SK-N-SH (cell line): Measurements from ENCODE around the gene DEPDC5. TPM values are rescaled to one million over a fixed set of nuclear protein-coding genes. Genes with fewer than 3 reads are reported as not detected.
A peak's percentile ranks its signal among the peaks of the same experiment; 100 is the strongest.

ENCODE experiments used
- CTCF ChIA-PET: fragments of 300-600, 350-600 bp; formaldehyde crosslinking; extraction: SDS; loops from one replicate; lab custom pipeline; 2021; lab: Yijun Ruan, JAX
- POLR2A ChIA-PET: fragments of 350-600 bp; sonication (Branson Sonifier 250); formaldehyde crosslinking; extraction: SDS; loops from one replicate; lab custom pipeline; 2020; ENCODE audit warnings: antibody characterized with exemption, inconsistent platforms; lab: Yijun Ruan, JAX
- DNase-seq: peaks from one replicate; pipeline ENCODE4 v3.0.0; 2012
- H2AFZ ChIP-seq: fragments of 200-600 bp; sonication (generic); 2 replicates; pipeline ENCODE4 v1.8.1; 2016; ENCODE audit warnings: antibody characterized with exemption, mild to moderate bottlenecking, low read depth
- H3F3A ChIP-seq: fragments of 200-600 bp; sonication (generic); replicated peaks from 2 replicates; pipeline ENCODE3; 2016; ENCODE audit warnings: antibody characterized with exemption, mild to moderate bottlenecking; ENCODE audit not compliant: insufficient read depth
- H3K27ac ChIP-seq, 2 experiments: fragments of 200-500 bp in 1 of 2; fragments of 200-600 bp in 1 of 2; sonication (Bioruptor generic) in 1 of 2; sonication (generic), shearing (Covaris generic) in 1 of 2; 2 replicates each; pipeline versions ENCODE4 v1.5.1 to v1.6.1; 2014 to 2016; ENCODE audit warnings: low read depth in 2 of 2, inconsistent platforms in 1 of 2, low read length in 1 of 2, mild to moderate bottlenecking in 1 of 2, mixed read lengths in 1 of 2
- H3K27me3 ChIP-seq: fragments of 200-600 bp; sonication (generic), shearing (Covaris generic); 2 replicates; pipeline ENCODE4 v1.6.1; 2016; ENCODE audit warnings: mixed run types; ENCODE audit not compliant: insufficient read depth
- H3K36me3 ChIP-seq, 2 experiments: fragments of 200-500 bp in 1 of 2; fragments of 200-600 bp in 1 of 2; sonication (Bioruptor generic) in 1 of 2; sonication (generic) in 1 of 2; replicated peaks in 1 of 2; 2 replicates each; pipeline versions ENCODE3 to v1.5.1; 2014 to 2016; ENCODE audit warnings: low read length in 1 of 2, mild to moderate bottlenecking in 1 of 2; ENCODE audit not compliant: insufficient read depth in 2 of 2, control insufficient read depth in 1 of 2
- H3K4me1 ChIP-seq, 2 experiments: fragments of 200-500 bp in 1 of 2; fragments of 200-600 bp in 1 of 2; sonication (Bioruptor generic) in 1 of 2; sonication (generic), shearing (Covaris generic) in 1 of 2; 2 replicates each; pipeline versions ENCODE4 v1.5.1 to v1.6.1; 2014 to 2016; ENCODE audit warnings: low read depth in 1 of 2, low read length in 1 of 2, mixed run types in 1 of 2; ENCODE audit not compliant: insufficient read depth in 2 of 2, control insufficient read depth in 1 of 2
- H3K4me2 ChIP-seq: fragments of 200-600 bp; sonication (generic), shearing (Covaris generic); 2 replicates; pipeline ENCODE4 v1.6.1; 2017; ENCODE audit warnings: mixed run types
- H3K4me3 ChIP-seq, 2 experiments: fragments of 200-500 bp in 1 of 2; fragments of 200-600 bp in 1 of 2; sonication (Bioruptor generic) in 1 of 2; sonication (generic), shearing (Covaris generic) in 1 of 2; 2 replicates each; pipeline versions ENCODE4 v1.5.1 to v1.8.1; 2014 to 2016; ENCODE audit warnings: low read depth in 2 of 2, inconsistent platforms in 1 of 2, low read length in 1 of 2, mild to moderate bottlenecking in 1 of 2, mixed read lengths in 1 of 2, moderate library complexity in 1 of 2
- H3K79me2 ChIP-seq: fragments of 200-600 bp; sonication (generic); 2 replicates; pipeline ENCODE4 v1.8.1; 2017; ENCODE audit warnings: mild to moderate bottlenecking; ENCODE audit not compliant: insufficient read depth
- H3K9ac ChIP-seq: fragments of 200-600 bp; sonication (generic); 2 replicates; pipeline ENCODE4 v1.6.1; 2017; ENCODE audit warnings: mixed run types
- H3K9me2 ChIP-seq: fragments of 200-600 bp; sonication (generic); 2 replicates; pipeline ENCODE4 v1.6.1; 2017; ENCODE audit warnings: mixed run types
- H3K9me3 ChIP-seq: fragments of 200-600 bp; sonication (generic); 2 replicates; pipeline ENCODE4 v1.6.1; 2017; ENCODE audit warnings: mixed run types, mild to moderate bottlenecking, moderate library complexity
- H4K20me1 ChIP-seq: fragments of 200-600 bp; sonication (generic); 2 replicates; pipeline ENCODE4 v1.6.1; 2017; ENCODE audit warnings: mild to moderate bottlenecking, mixed run types; ENCODE audit not compliant: insufficient read depth
- CHD2 ChIP-seq: fragments of 150-350 bp; IDR thresholded peaks from 2 replicates; pipeline ENCODE4 v1.6.1; 2018; ENCODE audit warnings: low read length; ENCODE audit not compliant: partially characterized antibody
- ELF1 ChIP-seq: IDR thresholded peaks from 2 replicates; pipeline ENCODE4 v1.4.0; 2012
- EP300 ChIP-seq, 2 experiments: IDR thresholded peaks; 2 replicates each; pipeline versions ENCODE4 v1.4.0 to v1.6.1; 2012; ENCODE audit warnings: borderline replicate concordance in 1 of 2, low read depth in 1 of 2, low read length in 1 of 2
- FOXJ3 ChIP-seq: sonication (generic); formaldehyde crosslinking; IDR thresholded peaks from 2 replicates; pipeline ENCODE4 v1.5.1; 2020; ENCODE audit warnings: mild to moderate bottlenecking, missing genetic modification reagents
- GABPA ChIP-seq: IDR thresholded peaks from 2 replicates; pipeline ENCODE4 v1.4.0; 2012; ENCODE audit warnings: low read depth, mild to moderate bottlenecking
- GATA2 ChIP-seq: sonication (generic); formaldehyde crosslinking; IDR thresholded peaks from 2 replicates; pipeline ENCODE4 v1.5.0; 2020; ENCODE audit warnings: mild to moderate bottlenecking, missing genetic modification reagents
- JUND ChIP-seq: IDR thresholded peaks from 2 replicates; pipeline ENCODE4 v1.4.0; 2012
- RCOR1 ChIP-seq: fragments of 150-350 bp; IDR thresholded peaks from 2 replicates; pipeline ENCODE4 v1.6.1; 2017; ENCODE audit warnings: antibody characterized with exemption, low read length
- RFX5 ChIP-seq: IDR thresholded peaks from 2 replicates; pipeline ENCODE4 v1.6.1; 2012; ENCODE audit warnings: mild to moderate bottlenecking, improper control_type of control experiment, low read length
- RXRA ChIP-seq: IDR thresholded peaks from 2 replicates; pipeline ENCODE4 v1.4.0; 2012; ENCODE audit warnings: low read depth, mild to moderate bottlenecking, borderline replicate concordance
- YY1 ChIP-seq: IDR thresholded peaks from 2 replicates; pipeline ENCODE4 v1.4.0; 2012; ENCODE audit warnings: low read depth, mild to moderate bottlenecking
- WGBS: methylation state at CpG from one replicate; pipeline ENCODE4 v1.1.6; 2017; ENCODE audit warnings: low lambda C conversion rate; 5-methylcytosine and 5-hydroxymethylcytosine counted together
- polyA plus RNA-seq, 3 experiments: library from polyadenylated mRNA; depleted of rRNA; stranded (reverse); fragments of >200 nt; gene quantifications; 2 replicates each; pipeline ENCODE4 v1.2.3, GENCODE V29; 2012
- TF ChIP-seq, protein P1 (sequence below): IDR thresholded peaks from 2 replicates; pipeline ENCODE4 v1.6.1; 2012; ENCODE audit warnings: mild to moderate bottlenecking, low read depth, low read length, moderate library complexity
- TF ChIP-seq, protein P2 (sequence below): IDR thresholded peaks from 2 replicates; pipeline ENCODE4 v1.4.0; 2012; ENCODE audit warnings: low read depth
- TF ChIP-seq, protein P3 (sequence below): fragments of 150-350 bp; IDR thresholded peaks from 2 replicates; pipeline ENCODE4 v1.6.1; 2016; ENCODE audit warnings: mild to moderate bottlenecking, low read depth, low read length

DEPDC5 gene
- polyA plus RNA-seq, 1 of the 3 experiments (the other 2 are of a cell fraction), result 7.8 TPM

DNA sequence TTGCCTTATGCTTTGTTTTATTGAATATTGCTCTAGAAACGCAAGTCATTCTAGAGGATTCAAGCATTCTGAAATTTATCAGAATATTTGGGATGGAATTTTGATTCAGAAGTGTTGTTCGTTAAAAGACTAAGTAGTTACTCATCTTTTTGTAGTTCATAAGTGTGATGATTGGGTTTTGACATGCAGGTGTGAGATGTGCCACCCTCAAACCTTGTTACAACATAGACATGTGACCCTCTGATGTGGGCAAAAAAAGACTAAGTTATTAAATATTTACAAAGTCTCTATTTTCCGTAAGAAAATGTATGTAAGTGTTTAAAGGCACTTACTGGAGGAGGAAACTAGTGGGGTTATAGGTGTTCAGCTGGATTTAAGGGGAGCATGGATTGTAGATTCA, 199.4 kb downstream of the DEPDC5 start:
- Histone ChIP-seq H3K36me3 (peaks cover 50 to 68% of the 10 kb centered on the region in 2 experiments), H3K9ac (no peak overlapping the region)

More for the DNA sequence above, 199.4 kb downstream of the DEPDC5 start:
- no peak overlapping the region for H3K4me3 ChIP-seq
- no peaks in the 10 kb centered on the region for H3K9me2 ChIP-seq
- peak overlapping the region in 1 of 2 experiments; percentile 77; a peak in 2 of 4 replicates for H3K27ac ChIP-seq
- ChIA-PET CTCF (interaction anchor here (0.6 to 2.0 kb wide), 5 partner anchors 17 to 306 kb away, joined by 3 to 11 read pairs (median 3); partner anchors contain the start of gene PISD), POLR2A (no interaction called here)
- no peaks in the 10 kb centered on the region for H3K27me3 ChIP-seq
- peaks cover 97% of the 10 kb centered on the region for H4K20me1 ChIP-seq
- peaks cover 11 to 33% of the 10 kb centered on the region in 2 experiments; a peak in 3 of 4 replicates for H3K4me1 ChIP-seq
- no peak overlapping the region for H2AFZ ChIP-seq
- no peak for DNase-seq
- H3F3A ChIP-seq, result peaks cover 24% of the 10 kb centered on the region
- WGBS, result 91% methylated on average over 3 of the region's 3 CpGs
- no peaks in the 10 kb centered on the region for H3K9me3 ChIP-seq
- TF ChIP-seq GATA2 (CRISPR knock-in tag), result no peak
- no peak for TF ChIP-seq RFX5
- TF ChIP-seq EP300 (IDR thresholded peaks at IDR 0.05; ENCODE audit: borderline replicate concordance in 1 of 2, low read depth in 1 of 2, low read length in 1 of 2), result no peak
- TF ChIP-seq, protein P1, sequence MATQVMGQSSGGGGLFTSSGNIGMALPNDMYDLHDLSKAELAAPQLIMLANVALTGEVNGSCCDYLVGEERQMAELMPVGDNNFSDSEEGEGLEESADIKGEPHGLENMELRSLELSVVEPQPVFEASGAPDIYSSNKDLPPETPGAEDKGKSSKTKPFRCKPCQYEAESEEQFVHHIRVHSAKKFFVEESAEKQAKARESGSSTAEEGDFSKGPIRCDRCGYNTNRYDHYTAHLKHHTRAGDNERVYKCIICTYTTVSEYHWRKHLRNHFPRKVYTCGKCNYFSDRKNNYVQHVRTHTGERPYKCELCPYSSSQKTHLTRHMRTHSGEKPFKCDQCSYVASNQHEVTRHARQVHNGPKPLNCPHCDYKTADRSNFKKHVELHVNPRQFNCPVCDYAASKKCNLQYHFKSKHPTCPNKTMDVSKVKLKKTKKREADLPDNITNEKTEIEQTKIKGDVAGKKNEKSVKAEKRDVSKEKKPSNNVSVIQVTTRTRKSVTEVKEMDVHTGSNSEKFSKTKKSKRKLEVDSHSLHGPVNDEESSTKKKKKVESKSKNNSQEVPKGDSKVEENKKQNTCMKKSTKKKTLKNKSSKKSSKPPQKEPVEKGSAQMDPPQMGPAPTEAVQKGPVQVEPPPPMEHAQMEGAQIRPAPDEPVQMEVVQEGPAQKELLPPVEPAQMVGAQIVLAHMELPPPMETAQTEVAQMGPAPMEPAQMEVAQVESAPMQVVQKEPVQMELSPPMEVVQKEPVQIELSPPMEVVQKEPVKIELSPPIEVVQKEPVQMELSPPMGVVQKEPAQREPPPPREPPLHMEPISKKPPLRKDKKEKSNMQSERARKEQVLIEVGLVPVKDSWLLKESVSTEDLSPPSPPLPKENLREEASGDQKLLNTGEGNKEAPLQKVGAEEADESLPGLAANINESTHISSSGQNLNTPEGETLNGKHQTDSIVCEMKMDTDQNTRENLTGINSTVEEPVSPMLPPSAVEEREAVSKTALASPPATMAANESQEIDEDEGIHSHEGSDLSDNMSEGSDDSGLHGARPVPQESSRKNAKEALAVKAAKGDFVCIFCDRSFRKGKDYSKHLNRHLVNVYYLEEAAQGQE, result no peak
- TF ChIP-seq, protein P2, sequence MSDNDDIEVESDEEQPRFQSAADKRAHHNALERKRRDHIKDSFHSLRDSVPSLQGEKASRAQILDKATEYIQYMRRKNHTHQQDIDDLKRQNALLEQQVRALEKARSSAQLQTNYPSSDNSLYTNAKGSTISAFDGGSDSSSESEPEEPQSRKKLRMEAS, result no peak
- TF ChIP-seq JUND, result no peak
- no peak for TF ChIP-seq YY1
- no peak for TF ChIP-seq FOXJ3 (CRISPR knock-in tag)
- TF ChIP-seq GABPA, result no peak
- TF ChIP-seq ELF1, result no peak
- TF ChIP-seq, protein P3, sequence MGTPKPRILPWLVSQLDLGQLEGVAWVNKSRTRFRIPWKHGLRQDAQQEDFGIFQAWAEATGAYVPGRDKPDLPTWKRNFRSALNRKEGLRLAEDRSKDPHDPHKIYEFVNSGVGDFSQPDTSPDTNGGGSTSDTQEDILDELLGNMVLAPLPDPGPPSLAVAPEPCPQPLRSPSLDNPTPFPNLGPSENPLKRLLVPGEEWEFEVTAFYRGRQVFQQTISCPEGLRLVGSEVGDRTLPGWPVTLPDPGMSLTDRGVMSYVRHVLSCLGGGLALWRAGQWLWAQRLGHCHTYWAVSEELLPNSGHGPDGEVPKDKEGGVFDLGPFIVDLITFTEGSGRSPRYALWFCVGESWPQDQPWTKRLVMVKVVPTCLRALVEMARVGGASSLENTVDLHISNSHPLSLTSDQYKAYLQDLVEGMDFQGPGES, result no peak
- no peak for TF ChIP-seq CHD2
- TF ChIP-seq RCOR1, result no peak
- TF ChIP-seq RXRA, result no peak
- H3K79me2 ChIP-seq, result peaks cover 99% of the 10 kb centered on the region
- peak overlapping the region; percentile 9; the same call in 1 of the 2 replicates for H3K4me2 ChIP-seq
